Measurements from ENCODE around the gene REM2. TPM values are rescaled to one million over a fixed set of nuclear protein-coding genes. Genes with fewer than 3 reads are reported as not detected.
"Not testable (repeated sequence)": the region's sequence is repeated elsewhere in the genome, so short reads cannot be mapped to it uniquely, and the experiment has no call there.

REM2 gene
- total RNA-seq, 1 experiment from 2014 or later: 0.26 TPM

DNA sequence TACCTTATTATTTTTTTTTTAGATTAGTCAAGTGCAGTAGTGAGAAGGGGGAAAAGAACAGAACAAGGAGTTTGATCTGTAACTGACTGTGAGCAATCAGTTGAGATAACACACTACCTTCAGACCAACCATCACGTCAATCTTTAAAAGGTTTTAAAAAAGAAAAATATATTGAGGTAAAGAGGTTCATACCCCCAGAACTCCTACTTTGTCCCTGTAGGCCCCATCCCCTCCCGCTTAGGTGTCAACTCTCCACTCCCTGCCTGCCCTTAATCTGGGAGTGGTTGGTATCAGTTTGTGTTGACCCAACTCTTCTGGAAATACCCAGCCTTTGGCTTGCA, 30.5 kb upstream of the REM2 start:
- CTCF ChIA-PET: interaction anchor here (0.5 to 11.5 kb wide), 50 partner anchors 15 to 1426 kb away, joined by 3 to 330 read pairs (median 6); partner anchors contain the start of genes LRP10, MMP14, MRPL52 and OXA1L
- intact Hi-C loops (cut with micrococcal nuclease): loop anchor here (2.0 to 10.0 kb wide), 3 partner anchors 16 to 458 kb away; partner anchors contain the start of gene MMP14
- DNase-seq (ENCODE audit: unreplicated experiment): no peak
- TF ChIP-seq, protein P1, sequence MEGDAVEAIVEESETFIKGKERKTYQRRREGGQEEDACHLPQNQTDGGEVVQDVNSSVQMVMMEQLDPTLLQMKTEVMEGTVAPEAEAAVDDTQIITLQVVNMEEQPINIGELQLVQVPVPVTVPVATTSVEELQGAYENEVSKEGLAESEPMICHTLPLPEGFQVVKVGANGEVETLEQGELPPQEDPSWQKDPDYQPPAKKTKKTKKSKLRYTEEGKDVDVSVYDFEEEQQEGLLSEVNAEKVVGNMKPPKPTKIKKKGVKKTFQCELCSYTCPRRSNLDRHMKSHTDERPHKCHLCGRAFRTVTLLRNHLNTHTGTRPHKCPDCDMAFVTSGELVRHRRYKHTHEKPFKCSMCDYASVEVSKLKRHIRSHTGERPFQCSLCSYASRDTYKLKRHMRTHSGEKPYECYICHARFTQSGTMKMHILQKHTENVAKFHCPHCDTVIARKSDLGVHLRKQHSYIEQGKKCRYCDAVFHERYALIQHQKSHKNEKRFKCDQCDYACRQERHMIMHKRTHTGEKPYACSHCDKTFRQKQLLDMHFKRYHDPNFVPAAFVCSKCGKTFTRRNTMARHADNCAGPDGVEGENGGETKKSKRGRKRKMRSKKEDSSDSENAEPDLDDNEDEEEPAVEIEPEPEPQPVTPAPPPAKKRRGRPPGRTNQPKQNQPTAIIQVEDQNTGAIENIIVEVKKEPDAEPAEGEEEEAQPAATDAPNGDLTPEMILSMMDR (IDR thresholded peaks at IDR 0.05; ENCODE audit: unreplicated experiment): no peak
- no peak overlapping the region for H3K4me3 Mint-ChIP-seq (ENCODE audit: unreplicated experiment)
- POLR2A ChIA-PET: interaction anchor here (0.8 to 8.5 kb wide), 6 partner anchors 13 to 193 kb away, joined by 3 to 142 read pairs (median 6); partner anchors contain the start of genes MMP14 and MRPL52
- peak overlapping the region; percentile 64 for H3K27ac Mint-ChIP-seq (ENCODE audit: low read depth, unreplicated experiment)
- H3K27me3 Mint-ChIP-seq (ENCODE audit: insufficient read depth, unreplicated experiment): no peaks in the 10 kb centered on the region
- H3K36me3 Mint-ChIP-seq (ENCODE audit: insufficient read depth, unreplicated experiment): no peaks in the 10 kb centered on the region
- no TSS peak for BruUV-seq (replicated peaks)
- peaks cover 25% of the 10 kb centered on the region for H3K4me1 Mint-ChIP-seq (ENCODE audit: insufficient read depth, unreplicated experiment)
- no peaks in the 10 kb centered on the region for H3K9me3 Mint-ChIP-seq (ENCODE audit: unreplicated experiment)

GRCh38 chr14:22852940-22853767, 29.9 kb upstream of the REM2 start:
- intact Hi-C loops (cut with micrococcal nuclease): loop anchor here (1.0 to 10.0 kb wide), 8 partner anchors 16 to 458 kb away; partner anchors contain the start of gene MMP14
- Mint-ChIP-seq H3K27me3 (ENCODE audit: insufficient read depth, unreplicated experiment) (no peaks in the 10 kb centered on the region), H3K4me3 (ENCODE audit: unreplicated experiment) (peak overlapping the region; percentile 70), H3K9me3 (ENCODE audit: unreplicated experiment) (no peaks in the 10 kb centered on the region), H3K4me1 (ENCODE audit: insufficient read depth, unreplicated experiment) (peaks cover 25% of the 10 kb centered on the region), H3K36me3 (ENCODE audit: insufficient read depth, unreplicated experiment) (no peaks in the 10 kb centered on the region), H3K27ac (ENCODE audit: low read depth, unreplicated experiment) (peak overlapping the region; percentile 64)
- peak; percentile 81 for DNase-seq (ENCODE audit: unreplicated experiment)
- no TSS peak for BruUV-seq (replicated peaks)
- ChIA-PET CTCF (interaction anchor here (0.5 to 11.5 kb wide), 62 partner anchors 15 to 693 kb away, joined by 3 to 330 read pairs (median 5); partner anchors contain the start of genes DAD1, LRP10, MMP14 and MRPL52), POLR2A (interaction anchor here (0.8 to 8.5 kb wide), 8 partner anchors 14 to 288 kb away, joined by 3 to 142 read pairs (median 6); partner anchors contain the start of genes LRP10, MMP14 and MRPL52)
- TF ChIP-seq, protein P1 (IDR thresholded peaks at IDR 0.05; ENCODE audit: unreplicated experiment): peak; percentile 85

- BruUV-seq (replicated peaks); H3K36me3 Mint-ChIP-seq (ENCODE audit: insufficient read depth, unreplicated experiment); H3K9me3 Mint-ChIP-seq (ENCODE audit: unreplicated experiment); H3K4me3 Mint-ChIP-seq (ENCODE audit: unreplicated experiment); H3K27me3 Mint-ChIP-seq (ENCODE audit: insufficient read depth, unreplicated experiment); DNase-seq (ENCODE audit: unreplicated experiment); H3K27ac Mint-ChIP-seq (ENCODE audit: low read depth, unreplicated experiment): not testable (repeated sequence)
- peaks cover 17% of the 10 kb centered on the region for H3K4me1 Mint-ChIP-seq (ENCODE audit: insufficient read depth, unreplicated experiment)
- ChIA-PET CTCF (interaction anchor here (0.6 to 11.5 kb wide), 42 partner anchors 13 to 1218 kb away, joined by 3 to 330 read pairs (median 6); partner anchors contain the start of genes DAD1, LRP10, MMP14 and MRPL52), POLR2A (interaction anchor here (0.6 to 8.5 kb wide), 7 partner anchors 15 to 301 kb away, joined by 3 to 142 read pairs (median 5); partner anchors contain the start of genes LRP10 and MMP14)
- intact Hi-C loops (cut with micrococcal nuclease): loop anchor here (10.0 kb wide), 1 partner anchor 459 kb away; no protein-coding TSS in a partner anchor
These were observed 28.7 kb upstream of the REM2 start for GRCh38 chr14:22854296-22854695.

DNA sequence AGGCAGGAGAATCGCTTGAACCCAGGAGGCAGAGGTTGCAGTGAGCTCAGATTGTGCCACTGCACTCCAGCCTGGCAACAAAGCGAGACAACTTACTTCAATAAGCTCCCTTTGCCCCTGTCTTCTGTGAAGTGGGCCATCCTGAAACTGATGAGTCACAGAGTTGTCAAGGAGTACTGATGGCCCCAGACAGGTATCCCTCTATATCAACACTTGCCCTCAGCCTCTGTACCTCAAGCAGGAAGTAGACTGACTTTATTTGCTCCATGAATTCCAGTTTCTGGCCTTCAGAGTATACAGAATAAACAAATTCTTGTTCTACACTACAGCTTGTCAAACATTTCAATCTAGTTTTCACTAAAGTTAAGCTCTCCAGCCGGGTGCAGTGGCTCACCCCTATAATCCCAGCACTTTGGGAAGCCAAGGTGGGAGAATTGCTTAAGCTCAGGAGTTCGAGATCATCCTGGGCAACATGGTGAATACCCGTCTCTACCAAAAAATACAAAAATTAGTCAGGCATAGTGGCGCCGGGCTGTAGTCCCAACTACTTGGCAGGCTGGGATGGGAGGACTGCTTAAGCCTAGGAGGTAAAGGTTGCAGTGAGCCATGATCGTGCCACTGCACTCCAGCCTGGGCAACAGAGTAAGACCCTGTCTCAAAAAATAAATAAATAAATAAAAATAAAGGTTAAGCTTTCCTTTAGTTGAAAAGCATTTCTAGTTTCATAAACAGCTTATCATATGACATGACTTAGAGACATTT, 27.9 kb upstream of the REM2 start:
- ChIA-PET CTCF (interaction anchor here (0.6 to 11.5 kb wide), 25 partner anchors 13 to 1219 kb away, joined by 3 to 330 read pairs (median 7); partner anchors contain the start of genes DAD1, LRP10, MMP14 and MRPL52), POLR2A (interaction anchor here (0.6 to 8.5 kb wide), 8 partner anchors 16 to 302 kb away, joined by 3 to 142 read pairs (median 3); partner anchors contain the start of genes LRP10, MMP14 and OXA1L)
- TF ChIP-seq, protein P1 (IDR thresholded peaks at IDR 0.05; ENCODE audit: unreplicated experiment): no peak
- no peaks in the 10 kb centered on the region for H3K9me3 Mint-ChIP-seq (ENCODE audit: unreplicated experiment)
- intact Hi-C loops (cut with micrococcal nuclease): loop anchor here (10.0 kb wide), 1 partner anchor 460 kb away; no protein-coding TSS in a partner anchor
- no TSS peak for BruUV-seq (replicated peaks)
- DNase-seq (ENCODE audit: unreplicated experiment): no peak
- H3K27me3 Mint-ChIP-seq (ENCODE audit: insufficient read depth, unreplicated experiment): no peaks in the 10 kb centered on the region
- no peak overlapping the region for H3K4me3 Mint-ChIP-seq (ENCODE audit: unreplicated experiment)
- peaks cover 17% of the 10 kb centered on the region for H3K4me1 Mint-ChIP-seq (ENCODE audit: insufficient read depth, unreplicated experiment)
- H3K36me3 Mint-ChIP-seq (ENCODE audit: insufficient read depth, unreplicated experiment): no peaks in the 10 kb centered on the region
- no peak overlapping the region for H3K27ac Mint-ChIP-seq (ENCODE audit: low read depth, unreplicated experiment)
